Pancreas (tissue), 10 donors: Measurements from ENCODE around the gene SMG7. TPM values are rescaled to one million over a fixed set of nuclear protein-coding genes. Genes with fewer than 3 reads are reported as not detected.

Source experiments
- ATAC-seq, 4 donors: fragments of 200-7000 bp; cut with Tn5 transposase; one replicate each; pipeline versions ENCODE4 v1.8.0 to v1.9.1; 2020; ENCODE audit warnings: mild to moderate bottlenecking in 4 of 4, moderate library complexity in 4 of 4
- DNase-seq, 6 donors: peaks; one replicate each; pipeline ENCODE4 v3.0.0-alpha.2; 2020
- FAIRE-seq: peaks from 2 replicates; lab custom pipeline; 2012; peaks lifted over from hg19 to GRCh38; lab: Jason Lieb, UNC
- H3K27ac ChIP-seq, 4 donors: fragments of 200-600 bp; sonication (generic); 1 replicate in 3 of 4; 2 replicates in 1 of 4; pipeline versions ENCODE4 v1.5.0 to v1.8.0; 2020
- H3K27me3 ChIP-seq, 4 donors: fragments of 200-600 bp; one replicate each; pipeline ENCODE4 v1.8.0; 2021
- H3K36me3 ChIP-seq, 3 donors: fragments of 200-600 bp; sonication (generic) in 1 of 3; one replicate each; pipeline versions ENCODE4 v1.5.0 to v1.8.0; 2020 to 2021
- H3K4me1 ChIP-seq, 3 donors: fragments of 200-600 bp; one replicate each; pipeline ENCODE4 v1.8.0; 2021
- H3K4me3 ChIP-seq, 4 donors: fragments of 200-600 bp; sonication (generic) in 2 of 4; one replicate each; pipeline versions ENCODE4 v1.5.0 to v1.8.0; 2020 to 2021
- H3K9me3 ChIP-seq, 4 donors: fragments of 200-600 bp; one replicate each; pipeline ENCODE4 v1.8.0; 2021
- CTCF ChIP-seq, 4 donors: fragments of 200-600 bp; sonication (generic) in 3 of 4; IDR thresholded peaks; one replicate each; pipeline versions ENCODE4 v1.5.0 to v1.8.0; 2021; ENCODE audit warnings: antibody characterized with exemption in 4 of 4
- WGBS, 2 donors: extraction: QIAGEN DNeasy Blood & Tissue Kit; methylation state at CpG; one replicate each; pipeline ENCODE4 v1.1.7; 2013; 5-methylcytosine and 5-hydroxymethylcytosine counted together
- intact Hi-C, 3 donors: fragments of 100-400 bp; cut with DNase I; formaldehyde crosslinking; loops; one replicate each; pipeline versions ENCODE4 v1.11.1 to v1.14.2; 2022
- polyA plus RNA-seq, 2 donors: library from polyadenylated mRNA; stranded (reverse); fragments of 200-250 nt; gene quantifications; one replicate each; pipeline ENCODE4 v1.2.3, GENCODE V29; 2013
- total RNA-seq, 6 donors: library from RNA; stranded (reverse); fragmentation: NEBNext Ultra II Directional in 4 of 6; extraction: Animal tissue kit (Norgen Biotek cat#: 25700) in 4 of 6; gene quantifications; one replicate each; pipeline versions ENCODE4 v1.2.1 to v1.2.4, GENCODE V29; 2021 to 2023
- donor health status: healthy with polysubstance abuse.
- donor health status: DM: no; HTN: no; CAD: no; lungs with moderate emphysema.
- donor health status: DM: no; HTN: no; CAD: no.
- donor health status: control.
- donor health status: control.
- donor health status: Bipolar disorder and iron deficiency.
- donor health status: DM: yes; HTN: yes; CAD: no.
- donor health status: DM: no; HTN: no; CAD: no.
- donor health status: DM: no; HTN: no; CAD: no.
- donor health status: DM: yes; HTN: yes; CAD: no.

SMG7 gene
- total and polyA plus RNA-seq, 8 donors = 11.7 to 36.5 (median 23.9) TPM

GRCh38 chr1:183463566-183463965, 8.7 kb upstream of the SMG7 start:
- DNase-seq = no peak
- ATAC-seq = no peak
- no peaks in the 10 kb centered on the region for H3K9me3 ChIP-seq
- no peak for FAIRE-seq
- no peaks in the 10 kb centered on the region for H3K4me1 ChIP-seq
- TF ChIP-seq CTCF (IDR thresholded peaks at IDR 0.05) = no peak
- H3K27me3 ChIP-seq = no peaks in the 10 kb centered on the region
- no peak overlapping the region for H3K27ac ChIP-seq
- H3K36me3 ChIP-seq = no peaks in the 10 kb centered on the region
- no peak overlapping the region for H3K4me3 ChIP-seq
- 53 to 64% methylated on average over 2 of the region's 2 CpGs for whole genome bisulfite sequencing, 2 donors
- intact Hi-C loops = no loop called here

- no peak for TF ChIP-seq CTCF (IDR thresholded peaks at IDR 0.05)
- Histone ChIP-seq H3K27ac (no peak overlapping the region), H3K4me3 (no peak overlapping the region), H3K36me3 (no peaks in the 10 kb centered on the region), H3K9me3 (no peaks in the 10 kb centered on the region), H3K4me1 (peaks cover 0 to 4% (median 3%) of the 10 kb centered on the region in 3 donors), H3K27me3 (no peaks in the 10 kb centered on the region)
- intact Hi-C loops = no loop called here
- no peak for FAIRE-seq
- 48 to 60% methylated on average over 2 of the region's 2 CpGs for WGBS, 2 donors
- ATAC-seq = no peak
- DNase-seq = no peak
These were observed 5.5 kb upstream of the SMG7 start for GRCh38 chr1:183466781-183467180.

GRCh38 chr1:183467687-183468086, 4.6 kb upstream of the SMG7 start:
- WGBS, 2 donors = 25 to 28% methylated on average over 1 of the region's 1 CpG
- ATAC-seq = no peak
- H3K27ac ChIP-seq = no peak overlapping the region

GRCh38 chr1:183470147-183470960, 1.9 kb upstream of the SMG7 start:
- Histone ChIP-seq H3K4me1 (peaks cover 4 to 21% (median 4%) of the 10 kb centered on the region in 3 donors), H3K9me3 (no peaks in the 10 kb centered on the region), H3K27me3 (no peaks in the 10 kb centered on the region), H3K27ac (peak overlapping the region; percentile 97 to 98 (median 98)), H3K4me3 (peak overlapping the region; percentile 79 to 98 (median 88)), H3K36me3 (no peaks in the 10 kb centered on the region)
- intact Hi-C loops = loop anchor here in 1 of 3 donors (10.0 kb wide), 1 partner anchor 64 kb away; no protein-coding TSS in a partner anchor
- ATAC-seq = peak; percentile 36 to 73 (median 60)
- WGBS, 2 donors = 0% methylated on average over 26 of the region's 26 CpGs
- peak in 1 of 4 donors; percentile 25 for TF ChIP-seq CTCF (IDR thresholded peaks at IDR 0.05)
- peak; percentile 82 to 90 (median 86) for DNase-seq
- FAIRE-seq = no peak

More at GRCh38 chr1:183467687-183468086, 4.6 kb upstream of the SMG7 start:
- Histone ChIP-seq H3K4me3 (no peak overlapping the region), H3K9me3 (no peaks in the 10 kb centered on the region), H3K27me3 (no peaks in the 10 kb centered on the region), H3K4me1 (peaks cover 0 to 4% (median 3%) of the 10 kb centered on the region in 3 donors), H3K36me3 (no peaks in the 10 kb centered on the region)
- intact Hi-C loops = no loop called here
- no peak for TF ChIP-seq CTCF (IDR thresholded peaks at IDR 0.05)
- DNase-seq (no peak), FAIRE-seq (no peak)
